GM12874 (cell line): ENCODE measurements around the gene CLCN7.

Experiments
- TF ChIP-seq, protein P1 (sequence below): IDR thresholded peaks from 2 replicates; pipeline ENCODE4 v1.5.1; 2011; ENCODE audit warnings: low read depth, mild to moderate bottlenecking, control low read depth, low read length, moderate library complexity; ENCODE audit not compliant: insufficient read depth

The CLCN7 gene

DNA sequence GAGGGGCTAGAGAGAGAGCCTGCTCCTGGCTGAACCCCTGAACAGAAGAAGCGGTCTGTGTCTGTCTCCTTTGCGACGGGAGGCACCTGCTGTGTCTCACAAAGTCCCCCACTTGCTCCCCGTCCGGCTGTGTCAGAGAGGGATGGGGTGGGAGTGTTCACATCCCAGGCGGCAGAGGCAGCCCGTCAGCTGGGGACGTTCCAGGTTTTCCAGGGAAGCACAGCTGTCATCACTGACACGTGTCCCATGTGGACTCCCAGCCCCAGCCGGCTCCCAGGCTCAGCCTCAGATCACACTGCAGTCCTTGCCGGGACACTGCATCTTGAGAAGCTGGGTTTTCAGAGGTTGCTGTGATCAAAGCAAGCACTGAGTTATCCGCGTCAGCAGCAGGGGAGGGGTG lies 19.9 kb upstream of the CLCN7 start:
- TF ChIP-seq, protein P1, sequence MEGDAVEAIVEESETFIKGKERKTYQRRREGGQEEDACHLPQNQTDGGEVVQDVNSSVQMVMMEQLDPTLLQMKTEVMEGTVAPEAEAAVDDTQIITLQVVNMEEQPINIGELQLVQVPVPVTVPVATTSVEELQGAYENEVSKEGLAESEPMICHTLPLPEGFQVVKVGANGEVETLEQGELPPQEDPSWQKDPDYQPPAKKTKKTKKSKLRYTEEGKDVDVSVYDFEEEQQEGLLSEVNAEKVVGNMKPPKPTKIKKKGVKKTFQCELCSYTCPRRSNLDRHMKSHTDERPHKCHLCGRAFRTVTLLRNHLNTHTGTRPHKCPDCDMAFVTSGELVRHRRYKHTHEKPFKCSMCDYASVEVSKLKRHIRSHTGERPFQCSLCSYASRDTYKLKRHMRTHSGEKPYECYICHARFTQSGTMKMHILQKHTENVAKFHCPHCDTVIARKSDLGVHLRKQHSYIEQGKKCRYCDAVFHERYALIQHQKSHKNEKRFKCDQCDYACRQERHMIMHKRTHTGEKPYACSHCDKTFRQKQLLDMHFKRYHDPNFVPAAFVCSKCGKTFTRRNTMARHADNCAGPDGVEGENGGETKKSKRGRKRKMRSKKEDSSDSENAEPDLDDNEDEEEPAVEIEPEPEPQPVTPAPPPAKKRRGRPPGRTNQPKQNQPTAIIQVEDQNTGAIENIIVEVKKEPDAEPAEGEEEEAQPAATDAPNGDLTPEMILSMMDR, result no peak

DNA sequence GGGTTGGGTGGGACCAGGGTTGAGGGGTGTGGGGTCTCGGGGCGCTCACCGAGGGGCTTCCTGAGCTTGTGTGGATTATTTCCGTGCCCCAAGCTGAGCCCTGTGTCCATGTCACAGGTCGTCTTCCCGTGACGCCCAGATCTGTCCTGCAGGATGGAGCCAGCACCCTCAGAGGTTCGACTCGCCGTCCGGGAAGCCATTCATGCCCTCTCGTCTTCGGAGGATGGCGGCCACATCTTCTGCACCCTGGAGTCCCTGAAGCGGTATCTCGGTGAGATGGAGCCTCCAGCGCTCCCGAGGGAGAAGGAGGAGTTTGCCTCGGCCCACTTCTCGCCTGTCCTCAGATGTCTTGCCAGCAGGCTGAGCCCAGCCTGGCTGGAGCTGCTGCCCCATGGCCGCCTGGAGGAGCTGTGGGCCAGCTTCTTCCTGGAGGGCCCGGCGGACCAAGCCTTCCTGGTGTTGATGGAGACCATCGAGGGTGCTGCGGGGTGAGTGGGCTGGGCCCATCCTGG lies 19.4 kb upstream of the CLCN7 start:
- TF ChIP-seq, protein P1, result 0 out of 2 replicates have a peak, but pooled peaks have one; percentile 24

DNA sequence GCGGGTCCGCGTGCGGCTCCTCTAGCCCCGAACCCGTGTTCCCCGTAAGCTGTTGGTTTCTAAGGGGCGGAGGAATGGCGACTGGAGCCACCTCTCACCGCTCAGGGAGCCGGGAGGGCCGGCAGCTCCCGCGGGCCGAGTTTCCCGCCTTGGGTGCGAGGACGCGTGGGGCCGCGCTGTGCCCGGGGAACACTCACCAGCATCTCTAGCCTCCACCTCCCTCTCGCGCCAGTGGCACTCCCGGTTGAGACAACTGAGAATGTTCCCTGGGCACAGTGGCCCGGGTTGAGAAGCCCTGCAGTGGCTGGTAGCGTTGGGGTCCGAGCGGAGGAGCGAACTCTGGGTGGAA lies 18.9 kb upstream of the CLCN7 start:
- TF ChIP-seq, protein P1, result no peak

DNA sequence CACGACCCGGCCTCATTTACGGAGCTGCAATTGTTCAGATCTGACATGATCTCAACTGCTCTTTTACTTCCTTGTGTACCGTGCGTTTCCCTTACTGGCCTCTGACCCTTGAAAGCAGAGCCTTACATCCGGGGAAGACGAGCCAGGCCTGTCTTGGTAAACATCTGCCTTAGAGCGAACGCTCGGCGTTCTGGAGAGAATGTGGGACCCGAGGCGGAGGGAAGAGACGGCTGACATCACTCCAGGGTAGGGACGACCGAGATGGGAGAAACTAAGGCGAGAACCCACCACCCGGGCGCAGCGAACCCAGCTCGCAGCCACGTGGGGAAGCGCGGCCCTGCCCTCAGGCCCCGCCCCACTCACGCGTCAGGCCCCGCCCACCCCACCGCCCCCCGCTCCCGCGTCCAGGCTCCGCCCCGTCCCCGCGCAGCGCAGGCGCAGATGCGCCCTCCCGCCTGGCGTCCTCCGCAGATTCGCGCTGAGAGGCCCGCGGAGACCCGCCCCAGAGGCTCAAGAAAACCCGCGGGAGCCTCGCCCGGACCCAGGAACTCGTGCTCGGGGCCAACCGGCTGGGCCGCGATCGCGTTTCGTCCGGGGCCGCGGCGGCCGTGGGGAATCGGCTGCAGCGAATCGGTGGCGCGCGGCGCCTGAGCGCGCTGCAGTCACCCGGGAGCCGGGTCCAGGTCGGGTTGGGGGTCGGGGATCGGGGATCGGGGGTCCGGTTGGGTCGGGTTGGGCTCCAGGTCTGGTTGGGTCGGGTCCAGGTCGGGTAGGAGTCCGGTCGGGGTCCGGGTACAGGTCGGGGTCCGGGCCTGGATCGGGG lies 18.3 kb upstream of the CLCN7 start, which contains the start of gene TELO2:
TSS of gene TELO2 (plus strand) at position 438 of the 823 bp plus-strand sequence. CDS start 922 bp downstream, outside the sequence.
- TF ChIP-seq, protein P1, result no peak

DNA sequence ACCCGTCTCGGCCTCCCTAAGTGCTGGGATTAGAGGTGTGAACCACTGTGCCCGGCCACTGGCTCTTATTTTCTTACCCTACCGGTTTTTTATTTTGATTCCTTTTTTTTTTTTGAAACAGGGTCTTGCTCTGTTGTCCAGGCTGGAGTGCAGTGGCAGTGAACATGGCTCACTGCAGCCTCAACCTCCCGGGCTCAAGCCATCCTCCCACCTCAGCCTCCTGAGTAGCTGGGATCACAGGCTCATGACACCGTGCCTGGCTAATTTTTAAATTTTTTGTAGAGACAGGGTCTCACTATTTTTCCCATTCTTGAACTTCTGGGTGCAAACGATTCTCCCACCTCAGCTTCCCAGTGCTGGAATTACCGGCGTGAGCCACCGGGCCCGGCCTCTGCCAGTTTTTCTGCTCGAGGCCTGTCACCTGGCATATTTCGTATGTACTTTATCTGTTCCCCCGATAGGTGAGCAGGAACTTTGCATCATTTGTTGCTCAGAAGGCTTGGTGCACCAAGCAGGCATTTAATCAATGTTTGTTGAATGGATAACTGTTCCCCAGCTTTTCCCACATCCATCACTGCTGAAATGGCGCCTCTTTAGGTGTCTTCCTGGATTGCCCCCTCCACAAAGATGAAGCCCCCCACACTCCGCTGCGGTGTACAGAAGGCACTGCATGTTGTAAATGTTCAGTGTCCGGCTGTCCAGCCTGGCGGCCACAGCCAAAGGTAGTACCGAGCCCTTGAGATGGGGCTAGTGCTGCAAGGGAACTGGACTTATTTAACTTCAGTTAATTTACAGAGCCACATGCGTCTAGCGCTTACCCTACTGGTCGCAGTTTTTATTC lies 17.5 kb upstream of the CLCN7 start:
- TF ChIP-seq, protein P1, result no peak

DNA sequence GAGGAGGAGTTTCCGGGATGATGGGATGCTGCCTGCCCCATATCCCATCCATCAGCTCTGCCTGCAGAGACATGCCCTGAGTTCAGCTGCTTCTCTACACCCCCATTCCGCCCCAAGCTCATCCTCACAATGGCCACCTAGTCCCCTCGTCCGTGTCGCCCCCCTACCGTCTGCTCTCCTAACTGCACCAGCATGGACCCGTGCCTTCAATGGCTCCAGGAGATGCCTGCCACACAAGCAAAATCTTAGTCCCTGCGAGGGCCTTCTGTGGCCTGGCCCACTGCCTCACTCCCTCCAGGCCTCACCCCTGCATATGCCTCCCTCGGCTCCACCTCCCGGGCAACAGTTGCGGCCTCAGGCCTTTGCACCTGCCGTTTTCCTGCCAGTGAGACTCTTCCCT lies 16.5 kb upstream of the CLCN7 start:
- TF ChIP-seq, protein P1, result no peak

DNA sequence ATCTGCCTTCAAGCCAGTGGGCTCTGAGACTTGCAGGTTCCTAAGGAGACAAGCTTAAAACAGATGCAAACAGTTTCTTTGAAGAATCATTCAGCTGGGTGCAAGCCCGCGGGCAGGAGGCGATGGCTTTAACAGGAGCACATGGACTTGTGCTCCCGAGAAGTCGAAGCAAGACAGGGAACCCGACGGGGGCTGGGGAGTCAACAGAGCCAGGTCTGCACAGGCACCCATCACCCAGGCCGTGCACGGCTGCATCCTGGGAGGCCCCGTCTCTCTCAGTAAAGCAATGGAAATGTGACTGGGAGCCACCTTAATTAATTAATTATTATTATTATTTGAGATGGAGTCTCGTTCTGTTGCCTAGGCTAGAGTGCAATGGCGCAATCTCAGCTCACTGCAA lies 14.2 kb upstream of the CLCN7 start:
- TF ChIP-seq, protein P1, result no peak
